WTC11 (cell line): Measurements from ENCODE around the gene RNF44.

ENCODE experiments used
- AFF4 ChIP-seq: sonication (generic); formaldehyde crosslinking; IDR thresholded peaks from 2 replicates; pipeline ENCODE4 v1.8.1; 2023; ENCODE audit warnings: mild to moderate bottlenecking, missing genetic modification reagents, borderline replicate concordance
- ATF2 ChIP-seq: sonication (generic); formaldehyde crosslinking; IDR thresholded peaks from 2 replicates; pipeline ENCODE4 v1.8.1; 2022; ENCODE audit warnings: low read depth, missing genetic modification reagents, borderline replicate concordance
- CTCF ChIP-seq: fragments of 200-600 bp; IDR thresholded peaks from 2 replicates; pipeline ENCODE4 v1.8.0; 2022; ENCODE audit warnings: antibody characterized with exemption
- ELF4 ChIP-seq: sonication (generic); formaldehyde crosslinking; IDR thresholded peaks from 2 replicates; pipeline ENCODE4 v1.8.1; 2022; ENCODE audit warnings: low read depth, mild to moderate bottlenecking, moderate library complexity, missing genetic modification reagents
- HMGXB4 ChIP-seq: sonication (generic); formaldehyde crosslinking; IDR thresholded peaks from 2 replicates; pipeline ENCODE4 v1.8.1; 2023; ENCODE audit warnings: mild to moderate bottlenecking, moderate library complexity, missing genetic modification reagents
- JUN ChIP-seq: sonication (generic); formaldehyde crosslinking; IDR thresholded peaks from 2 replicates; pipeline ENCODE4 v1.8.0; 2023; ENCODE audit warnings: mild to moderate bottlenecking, missing genetic modification reagents
- KAT7 ChIP-seq: sonication (generic); formaldehyde crosslinking; IDR thresholded peaks from 2 replicates; pipeline ENCODE4 v1.8.1; 2023; ENCODE audit warnings: missing genetic modification reagents, mild to moderate bottlenecking, borderline replicate concordance
- NFYB ChIP-seq: sonication (generic); formaldehyde crosslinking; conservative IDR thresholded peaks from 2 replicates; pipeline ENCODE4 v1.8.0; 2022; ENCODE audit warnings: low read depth, missing genetic modification reagents
- NR2C2 ChIP-seq: sonication (generic); formaldehyde crosslinking; IDR thresholded peaks from 2 replicates; pipeline ENCODE4 v1.8.0; 2022; ENCODE audit warnings: mild to moderate bottlenecking, missing genetic modification reagents
- PREB ChIP-seq: sonication (generic); formaldehyde crosslinking; IDR thresholded peaks from 2 replicates; pipeline ENCODE4 v1.8.1; 2022; ENCODE audit warnings: mild to moderate bottlenecking, missing genetic modification reagents, moderate library complexity, borderline replicate concordance
- TCF7 ChIP-seq: sonication (generic); formaldehyde crosslinking; IDR thresholded peaks from 2 replicates; pipeline ENCODE4 v1.8.0; 2022; ENCODE audit warnings: mild to moderate bottlenecking, low read depth, missing genetic modification reagents, moderate library complexity
- TP53 ChIP-seq: sonication (generic); formaldehyde crosslinking; IDR thresholded peaks from 2 replicates; pipeline ENCODE4 v1.8.1; 2023; ENCODE audit warnings: mild to moderate bottlenecking, missing genetic modification reagents
- ZNF232 ChIP-seq: sonication (generic); formaldehyde crosslinking; IDR thresholded peaks from 2 replicates; pipeline ENCODE4 v1.8.0; 2022; ENCODE audit warnings: mild to moderate bottlenecking, missing genetic modification reagents
- ZNF512 ChIP-seq: sonication (generic); formaldehyde crosslinking; IDR thresholded peaks from 2 replicates; pipeline ENCODE4 v1.8.1; 2022; ENCODE audit warnings: missing genetic modification reagents, borderline replicate concordance

- TF ChIP-seq CTCF (no peak), PREB (CRISPR knock-in tag) (no peak), TCF7 (CRISPR knock-in tag) (no peak), TP53 (CRISPR knock-in tag) (no peak), ZNF512 (no peak), NFYB (no peak), JUN (CRISPR knock-in tag) (no peak), ELF4 (CRISPR knock-in tag) (no peak), ZNF232 (no peak), AFF4 (no peak), HMGXB4 (CRISPR knock-in tag) (no peak), NR2C2 (no peak), ATF2 (CRISPR knock-in tag) (no peak), KAT7 (CRISPR knock-in tag) (no peak)
Measured at GRCh38 chr5:176533894-176534611, 3.1 kb downstream of the RNF44 start.
